ENCODE data around the gene RASSF6.
"Not testable (repeated sequence)": the region's sequence is repeated elsewhere in the genome, so short reads cannot be mapped to it uniquely, and the experiment has no call there.

The RASSF6 gene

DNA sequence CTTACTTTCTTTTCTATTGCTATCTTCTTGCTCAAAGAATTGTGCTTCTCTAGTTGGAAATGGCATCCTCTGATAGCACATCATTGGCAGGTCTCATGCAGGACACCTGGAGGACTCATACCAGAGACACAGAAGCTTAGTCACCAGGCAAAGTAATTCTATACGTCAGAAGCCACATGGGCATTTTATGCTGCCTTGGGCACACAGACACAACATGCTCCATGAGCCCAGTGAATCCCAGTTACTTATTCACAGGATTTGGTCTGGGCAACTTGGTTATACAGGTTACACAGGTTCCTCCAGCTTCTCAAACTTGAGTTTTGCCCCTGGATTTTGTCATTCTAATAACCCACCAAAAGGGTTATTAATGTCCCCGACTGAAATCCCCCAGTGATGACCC lies 7.1 kb downstream of the RASSF6 start:
- DNase-seq, result no peak

DNA sequence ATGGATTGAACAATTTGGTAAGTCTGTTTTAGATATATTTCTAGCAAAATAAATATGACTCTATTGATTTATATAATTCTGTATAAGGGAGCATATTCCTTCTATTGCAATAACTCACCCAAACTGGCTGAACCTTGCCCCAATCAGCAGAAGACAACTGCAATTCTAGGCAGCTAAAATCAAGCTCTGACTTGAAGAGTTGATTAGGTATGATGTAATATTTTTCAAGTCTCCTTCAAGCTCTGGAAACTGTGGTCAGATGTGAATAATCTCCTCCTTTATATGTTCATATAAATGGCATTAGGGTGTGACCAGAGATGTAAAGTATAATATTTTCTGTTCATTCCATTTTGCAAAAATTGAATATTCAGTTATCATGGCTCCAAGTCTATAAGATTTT lies 8.2 kb downstream of the RASSF6 start:
- no peak for DNase-seq

DNA sequence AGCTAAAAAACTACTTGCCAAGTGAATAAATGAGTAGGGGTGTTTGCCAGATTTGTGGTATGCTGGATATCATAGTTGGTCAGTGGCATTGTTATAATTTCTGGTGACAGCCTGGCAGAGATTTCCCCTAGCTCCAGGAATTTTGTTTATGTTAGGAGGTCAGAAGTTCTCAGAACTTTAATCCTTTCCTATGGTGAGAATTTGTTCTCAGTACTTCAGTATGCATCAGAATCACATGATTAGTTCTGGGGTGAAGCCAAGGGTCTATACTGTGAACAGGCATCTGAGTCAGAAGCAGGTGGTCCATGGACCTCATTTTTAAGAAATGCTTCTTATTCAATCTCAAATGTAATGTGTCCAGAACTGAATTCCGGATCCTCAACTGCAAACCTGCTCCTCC lies 10.5 kb downstream of the RASSF6 start:
- DNase-seq, result no peak

DNA sequence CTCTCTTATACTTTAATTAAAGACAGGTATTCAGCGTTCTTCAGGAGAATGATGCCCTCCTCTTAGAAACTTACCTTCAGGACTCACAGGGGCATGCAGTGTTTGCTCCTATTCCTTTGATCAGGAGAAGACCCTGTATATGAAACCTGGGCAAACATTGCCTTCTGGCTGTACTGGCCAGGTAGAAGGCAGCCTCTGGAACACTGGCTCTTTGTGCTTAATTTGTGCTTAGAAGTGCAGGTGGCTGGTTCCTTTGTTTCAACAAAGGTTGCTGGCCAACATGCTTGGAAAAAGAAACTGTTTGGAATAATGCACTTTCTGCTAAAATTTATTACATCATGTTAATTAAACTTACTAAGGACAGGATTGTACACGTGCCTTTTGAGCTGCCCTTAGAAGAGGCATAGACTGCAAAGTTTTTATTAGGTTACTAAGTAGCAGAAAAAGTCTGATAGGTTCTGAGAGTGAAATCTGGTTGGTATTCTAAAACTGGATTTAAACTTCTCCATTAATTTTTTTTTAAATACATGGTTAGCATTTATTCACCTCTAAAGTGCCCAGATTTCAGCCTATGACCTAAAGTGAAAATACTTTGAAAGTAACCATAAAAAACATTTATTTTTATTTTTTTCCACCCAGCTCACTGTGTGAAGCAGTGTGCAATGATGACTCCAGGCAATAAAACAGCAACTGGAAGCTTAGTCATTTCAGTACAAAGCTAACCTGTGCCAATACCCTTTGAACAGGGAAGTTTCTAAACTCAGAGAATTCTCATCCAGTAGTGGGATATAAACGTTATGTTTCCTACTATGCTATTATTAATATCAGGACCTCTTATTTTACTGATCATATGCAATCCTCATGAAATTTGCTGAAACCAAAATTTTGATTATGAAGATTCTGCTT lies 11.3 kb downstream of the RASSF6 start:
- DNase-seq, result no peak

DNA sequence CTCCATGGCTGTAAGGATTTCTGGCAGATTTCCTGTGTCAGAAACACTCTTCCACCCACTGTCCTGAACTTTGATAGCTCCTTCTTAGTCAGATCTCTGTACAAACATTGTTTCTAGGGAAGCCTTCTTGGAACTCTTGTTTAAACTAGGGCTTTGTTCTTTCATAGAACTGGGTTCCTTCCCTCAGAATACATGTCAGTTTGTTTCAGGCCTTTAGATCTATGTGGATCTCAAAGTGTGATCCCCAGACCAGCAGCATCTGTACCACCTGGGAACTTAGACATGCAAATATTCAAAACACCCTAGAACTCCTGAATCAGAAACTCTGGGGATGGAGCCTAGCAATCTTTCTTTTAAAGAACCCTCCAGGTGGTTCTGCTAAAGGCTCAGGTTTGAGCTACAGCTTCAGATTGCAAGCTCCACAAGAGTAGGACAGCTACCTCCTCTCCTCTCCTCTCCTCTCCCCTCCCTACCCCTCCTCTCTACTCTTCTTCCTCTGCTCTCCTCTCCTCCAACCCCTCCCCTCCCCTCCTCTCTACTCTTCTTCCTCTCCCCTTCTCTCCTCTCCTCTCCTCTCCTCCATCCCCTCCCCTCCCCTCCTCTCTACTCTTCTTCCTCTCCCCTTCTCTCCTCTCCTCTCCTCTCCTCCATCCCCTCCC lies 12.7 kb downstream of the RASSF6 start:
- DNase-seq, result no peak

DNA sequence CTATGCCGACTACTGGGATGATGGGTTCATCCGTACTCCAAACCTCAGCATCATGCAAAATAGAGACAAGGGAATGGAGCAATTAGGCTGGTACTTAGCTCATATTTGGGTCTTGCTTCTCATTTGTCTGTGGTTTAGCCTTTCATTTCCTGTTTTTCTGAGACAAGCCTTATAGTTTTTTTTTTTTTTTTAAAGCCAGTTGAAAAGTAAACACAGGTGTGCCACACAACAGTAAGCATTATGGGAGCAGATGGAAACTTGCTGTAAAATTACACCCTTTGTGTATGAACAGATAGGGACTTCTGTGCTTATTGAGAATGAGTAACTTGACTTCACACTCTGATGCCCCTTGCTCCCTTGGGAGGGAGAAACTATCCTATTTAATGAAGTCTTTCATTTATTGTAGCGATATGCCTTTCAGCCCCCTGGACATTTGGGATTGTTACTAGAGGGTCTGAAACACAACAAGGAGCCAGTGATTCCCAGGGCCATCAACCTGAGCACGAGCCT lies 13.7 kb downstream of the RASSF6 start:
- DNase-seq, result no peak

DNA sequence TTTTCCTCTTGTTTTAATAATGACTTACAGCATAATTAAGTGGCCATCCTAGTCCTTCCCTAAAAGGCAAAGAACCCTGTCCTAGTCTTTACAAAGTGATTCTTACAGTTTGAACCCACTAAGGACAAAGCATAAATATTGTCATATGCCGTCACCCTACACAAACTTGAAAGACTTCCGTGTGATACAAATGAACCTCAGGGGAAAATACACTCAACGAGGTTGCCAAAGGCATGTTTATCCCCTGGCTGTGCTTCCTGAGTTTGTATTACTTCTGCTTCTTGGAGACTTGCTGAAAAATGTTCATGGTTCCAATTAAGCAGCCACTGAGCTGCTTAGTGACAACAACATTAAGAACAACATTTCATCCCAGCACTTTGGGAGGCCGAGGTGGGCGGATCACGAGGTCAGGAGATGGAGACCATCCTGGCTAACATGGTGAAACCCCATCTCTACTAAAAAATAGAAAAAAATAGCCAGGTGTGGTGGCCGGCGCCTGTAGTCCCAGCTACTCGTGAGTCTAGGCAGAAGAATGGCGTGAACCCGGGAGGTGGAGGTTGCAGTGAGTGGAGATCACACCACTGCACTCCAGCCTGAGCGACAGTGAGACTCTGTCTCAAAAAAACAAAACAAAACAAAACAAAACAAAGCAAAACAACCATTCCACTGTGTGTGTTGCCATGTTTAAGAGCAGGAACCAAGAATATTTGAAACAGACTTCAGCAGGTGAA lies 16.2 kb downstream of the RASSF6 start:
- no peak for DNase-seq

DNA sequence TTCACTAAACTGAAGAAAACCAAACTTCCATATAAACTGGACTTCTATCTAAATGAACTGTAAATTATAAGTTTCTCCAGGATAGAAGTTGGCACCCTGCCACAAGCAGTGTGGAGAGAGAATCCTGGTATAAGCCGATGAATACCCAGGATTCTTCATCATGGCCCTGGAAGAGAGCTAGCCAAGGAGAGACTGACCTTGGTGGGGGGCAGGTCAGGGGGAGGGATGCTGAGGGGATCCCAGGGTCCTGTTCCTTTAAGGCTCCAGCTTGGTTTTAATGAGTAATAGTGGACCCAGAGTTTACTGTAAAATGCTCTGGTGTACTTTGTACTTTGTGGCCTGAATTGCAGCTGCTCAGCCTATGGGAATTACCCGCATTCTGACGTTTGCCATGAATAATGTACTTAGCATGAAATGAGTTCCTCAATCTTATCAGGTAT lies 16.9 kb downstream of the RASSF6 start:
- DNase-seq, result no peak

DNA sequence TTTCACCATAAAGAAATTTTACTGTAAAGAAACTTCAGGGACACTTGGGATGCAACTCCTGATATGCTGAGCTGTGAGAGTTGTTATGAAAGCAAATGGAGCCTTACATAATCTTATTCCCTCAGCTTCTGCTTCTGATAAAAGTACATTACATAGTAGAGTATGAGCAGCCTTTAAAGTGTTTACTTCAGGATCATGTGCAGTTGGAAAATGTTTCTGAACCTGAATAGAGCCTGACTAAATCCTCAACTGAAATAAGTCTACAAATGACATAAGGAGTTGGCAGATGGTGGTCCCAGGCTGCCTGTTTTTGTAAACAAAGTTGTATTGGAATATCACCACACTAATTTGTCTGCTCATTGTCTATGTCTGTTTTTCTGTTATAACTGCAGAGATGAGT lies 19.3 kb downstream of the RASSF6 start:
- DNase-seq, result no peak

DNA sequence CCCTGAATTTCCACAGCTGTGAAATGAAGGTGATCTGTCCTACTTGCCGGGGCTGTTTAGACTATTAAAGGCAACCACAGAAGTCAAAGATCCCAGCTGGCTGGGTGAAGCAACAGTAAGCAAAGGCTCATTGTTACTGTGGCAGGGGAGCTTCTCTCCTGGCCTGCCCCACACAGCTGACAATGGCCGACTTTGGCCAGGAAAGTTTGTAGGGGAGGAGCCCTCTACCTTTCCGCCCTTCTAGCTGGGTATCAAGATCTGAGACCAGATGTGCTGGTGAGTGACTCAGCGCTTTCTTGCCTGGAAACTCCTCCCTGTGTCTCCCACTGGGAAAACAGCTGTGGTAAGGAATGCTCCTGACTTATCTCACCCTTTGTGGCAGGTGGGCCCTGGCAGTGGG lies 21.1 kb downstream of the RASSF6 start:
- no peak for DNase-seq

DNA sequence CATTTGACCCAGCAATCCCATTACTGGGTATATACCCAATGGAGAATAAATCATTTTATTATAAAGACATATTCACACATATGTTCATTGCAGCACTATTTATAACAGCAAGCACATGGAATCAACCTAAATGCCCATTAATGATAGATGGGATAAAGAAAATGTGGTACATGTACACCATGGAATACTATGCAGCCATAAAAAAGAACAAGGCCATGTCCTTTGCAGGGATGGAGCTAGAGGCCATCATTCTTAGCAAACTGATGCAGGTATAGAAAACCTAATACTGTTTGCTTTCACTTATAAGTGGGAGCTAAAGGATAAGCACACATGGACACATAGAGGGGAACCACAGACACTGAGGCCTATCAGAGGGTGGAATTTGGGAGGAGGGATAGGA lies 22.6 kb downstream of the RASSF6 start:
- no peak for DNase-seq

DNA sequence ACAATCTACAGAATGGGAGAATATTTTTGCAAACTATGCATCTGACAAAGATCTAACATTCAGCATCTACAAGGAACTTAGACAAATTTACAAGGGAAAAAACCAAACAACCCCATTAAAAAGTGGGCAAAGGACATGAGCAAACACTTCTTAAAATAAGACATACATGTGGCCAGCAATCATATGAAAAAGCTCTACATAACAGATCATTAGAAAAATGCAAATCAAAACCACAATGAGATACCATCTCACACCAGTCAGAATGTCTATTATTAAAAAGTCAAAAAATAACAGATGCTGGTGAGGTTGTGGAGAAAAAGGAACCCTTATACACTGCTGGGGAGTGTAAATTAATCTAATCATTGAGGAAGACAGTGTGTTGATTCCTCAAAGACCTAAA lies 23.1 kb downstream of the RASSF6 start:
- not testable (repeated sequence) for DNase-seq

DNA sequence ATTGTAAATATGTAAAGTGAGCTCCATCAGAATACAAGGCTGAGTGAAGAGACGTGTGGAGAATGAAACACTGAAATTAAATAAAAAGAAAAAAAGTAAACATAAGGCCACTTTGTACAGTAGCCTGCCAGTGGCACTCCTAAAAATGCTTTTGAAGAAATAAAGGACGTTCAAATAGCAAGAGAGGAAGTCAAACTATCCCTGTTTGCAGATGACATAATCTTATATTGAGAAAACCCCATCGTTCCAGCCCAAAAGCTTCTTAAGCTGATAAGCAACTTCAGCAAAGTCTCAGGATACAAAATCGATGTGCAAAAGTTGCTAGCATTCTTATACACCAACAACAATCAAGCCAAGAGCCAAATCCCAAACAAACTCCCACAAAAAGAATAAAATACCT lies 24.2 kb downstream of the RASSF6 start:
- DNase-seq, result no peak

DNA sequence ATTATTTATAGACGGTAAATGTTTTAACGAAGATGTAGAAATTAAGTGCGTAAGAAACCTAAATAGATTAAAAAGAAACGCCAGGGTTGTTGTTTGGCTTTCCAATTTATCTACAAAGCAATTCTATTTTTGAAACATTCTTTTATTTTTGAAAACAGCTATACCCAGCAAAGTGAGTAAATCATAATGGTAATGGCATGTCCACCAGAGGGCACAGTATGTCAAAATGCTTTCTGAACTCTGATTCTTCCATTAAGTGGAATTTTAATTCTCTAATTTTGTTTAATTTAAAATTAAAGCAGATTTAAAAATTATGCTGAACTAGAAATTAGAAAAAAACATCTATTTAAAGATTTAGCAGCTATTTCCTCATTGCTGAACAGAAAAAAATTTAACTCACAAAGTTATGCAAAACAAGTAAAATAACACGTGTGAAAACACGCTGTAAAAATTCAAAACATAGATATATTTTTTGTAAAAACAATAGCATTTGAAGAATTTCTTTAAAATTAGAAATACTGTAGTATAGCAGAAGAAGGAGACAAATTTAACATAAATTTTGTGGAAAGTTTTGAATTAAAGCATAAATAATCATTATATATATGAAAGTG lies 26.5 kb downstream of the RASSF6 start:
- peak in 1 of 56 donors; percentile 1 for DNase-seq

DNA sequence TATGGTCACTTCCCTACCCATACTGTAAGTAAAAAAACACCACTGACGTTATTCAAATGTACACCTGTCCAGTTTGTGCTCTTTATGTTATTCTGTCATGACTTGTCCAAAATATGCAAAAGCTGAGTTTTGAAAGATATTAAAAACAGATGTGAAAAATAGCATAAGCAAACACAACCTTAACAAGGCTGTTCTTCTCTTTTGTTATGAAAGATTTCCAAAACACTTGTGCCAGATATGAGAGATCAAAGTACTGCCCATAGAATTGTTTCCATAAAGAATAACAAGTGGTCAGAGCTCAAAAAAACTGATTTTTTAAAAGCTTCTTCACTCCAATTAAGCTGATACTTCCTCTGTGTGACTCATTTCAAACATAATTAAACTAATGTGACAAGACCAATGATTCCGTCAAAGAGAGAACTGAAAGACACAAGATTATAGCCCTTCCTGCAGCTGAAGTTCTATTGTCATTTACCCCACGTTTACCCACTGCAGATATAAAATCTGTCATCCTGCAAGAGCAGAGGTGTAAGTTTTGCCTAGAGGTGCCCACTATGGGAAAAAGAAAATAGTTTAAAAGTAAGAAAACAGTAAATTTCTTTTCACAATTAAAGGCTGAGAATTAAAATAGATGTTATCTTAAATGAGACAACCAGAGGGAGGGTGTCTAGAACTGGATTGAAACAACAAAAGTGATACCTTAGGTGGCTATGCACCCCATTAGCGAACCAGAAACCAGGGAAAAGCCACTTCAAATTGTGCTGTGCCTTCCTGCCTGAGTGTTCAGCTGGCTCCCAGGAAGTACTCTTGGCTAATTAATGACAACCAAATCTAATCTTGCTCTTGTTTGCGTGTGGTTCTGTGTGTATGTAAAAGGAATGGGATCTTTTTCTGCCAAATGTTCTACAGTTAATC lies 30.1 kb downstream of the RASSF6 start:
- no peak for DNase-seq

DNA sequence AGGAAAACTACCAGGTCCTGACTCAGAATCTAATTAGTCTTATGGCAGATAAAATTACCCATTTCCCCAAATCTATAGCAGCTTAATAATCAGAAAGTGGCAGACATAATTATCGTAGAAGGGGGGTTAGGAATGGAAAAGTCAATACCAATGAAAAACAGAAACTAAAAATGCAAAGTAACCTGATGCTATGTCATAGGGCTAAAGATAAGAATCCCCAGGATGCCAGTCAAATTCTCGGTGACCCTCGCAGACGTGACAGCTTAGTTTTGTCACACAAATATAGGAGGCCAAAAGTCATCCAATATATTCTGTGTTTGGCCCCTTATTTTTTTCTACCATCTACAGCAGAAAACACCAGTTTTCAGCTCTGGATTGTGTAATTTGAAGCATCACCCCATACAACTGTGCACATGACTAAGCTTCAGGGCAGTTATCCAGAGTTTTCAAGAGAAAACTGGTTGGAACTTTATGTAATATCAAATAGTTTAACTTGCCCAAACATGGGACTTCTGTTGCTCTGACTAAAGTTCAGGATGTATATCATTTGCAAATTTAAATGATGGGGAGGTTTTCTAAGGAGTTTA lies 30.9 kb downstream of the RASSF6 start:
- no peak for DNase-seq

DNA sequence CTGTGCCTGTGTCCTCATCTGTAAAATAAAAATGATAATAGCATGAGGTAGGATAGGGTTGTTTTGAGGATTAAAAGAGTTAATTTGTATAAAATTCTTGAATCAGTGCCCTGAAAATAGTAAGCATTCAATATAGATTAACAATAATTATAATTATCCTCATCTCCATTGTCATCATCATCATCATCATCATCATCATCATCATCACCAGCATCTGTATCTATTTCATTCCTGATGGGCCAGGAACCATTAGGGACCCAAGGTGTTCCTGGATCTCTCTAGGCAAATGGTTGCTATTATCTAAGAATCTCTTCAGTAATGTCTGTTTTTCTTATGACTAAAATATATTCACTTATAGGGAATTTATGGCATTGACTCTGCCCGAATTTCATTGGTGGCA lies 31.6 kb downstream of the RASSF6 start:
- no peak for DNase-seq

DNA sequence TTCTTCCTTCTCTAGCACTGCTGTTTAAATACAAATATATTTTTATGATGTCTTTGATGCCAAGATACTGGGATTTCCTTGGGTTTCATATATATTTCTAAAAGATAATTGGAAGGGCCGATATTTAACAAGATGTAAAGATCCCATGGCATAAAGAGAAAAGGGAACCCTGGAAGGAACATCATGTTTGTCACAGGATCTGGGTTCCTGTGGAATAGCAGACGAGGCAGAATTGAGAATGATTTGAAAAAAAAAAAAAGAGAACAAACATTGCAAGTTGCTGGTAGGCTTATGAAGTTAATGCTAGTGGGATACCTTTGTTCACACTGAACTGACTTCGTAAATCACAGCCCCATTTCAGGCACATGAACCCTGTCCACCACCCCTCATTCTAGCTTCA lies 33.6 kb downstream of the RASSF6 start:
- DNase-seq, result no peak

DNA sequence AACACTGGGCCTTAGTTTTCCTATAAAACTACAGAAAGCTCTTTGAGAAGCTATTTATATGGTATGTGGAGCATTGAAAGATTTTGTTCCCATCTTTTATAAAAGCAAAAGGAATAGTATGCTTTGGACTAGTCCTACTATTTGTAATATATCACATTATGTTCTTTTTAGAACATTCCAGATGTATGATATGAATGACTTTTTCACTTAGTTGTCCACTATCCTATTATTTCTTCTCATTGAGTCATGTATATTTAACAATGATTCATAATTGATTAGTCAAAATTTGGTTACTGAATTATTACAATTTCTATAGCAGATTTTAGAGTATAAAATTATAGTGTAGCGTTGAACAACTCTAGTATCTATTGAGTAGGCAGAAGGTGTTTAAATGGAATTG lies 34.2 kb downstream of the RASSF6 start:
- no peak for DNase-seq

DNA sequence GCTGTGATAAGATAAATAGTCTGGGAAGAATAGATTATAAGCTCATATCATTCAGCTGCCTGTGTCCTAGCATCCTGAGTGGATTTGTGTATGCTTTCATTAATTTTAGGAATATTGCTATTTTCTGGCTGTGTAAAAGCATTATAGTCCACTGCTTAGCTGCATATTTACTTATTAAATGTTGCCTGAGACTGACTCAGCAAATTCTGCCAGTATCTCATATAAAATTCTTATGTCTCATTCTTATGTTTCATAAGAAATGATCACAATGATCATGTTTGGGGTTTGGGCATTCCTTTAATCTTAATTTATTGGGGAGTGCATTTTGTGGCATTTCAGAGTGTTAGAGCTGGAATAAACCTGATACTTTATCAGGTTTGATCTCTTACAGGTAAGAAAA lies 34.9 kb downstream of the RASSF6 start:
- no peak for DNase-seq

Measured in nucleus accumbens (tissue), 56 donors.